ENCODE measurements around the gene KIF6.
A peak's percentile ranks its signal among the peaks of the same experiment; 100 is the strongest.

KIF6 gene

DNA sequence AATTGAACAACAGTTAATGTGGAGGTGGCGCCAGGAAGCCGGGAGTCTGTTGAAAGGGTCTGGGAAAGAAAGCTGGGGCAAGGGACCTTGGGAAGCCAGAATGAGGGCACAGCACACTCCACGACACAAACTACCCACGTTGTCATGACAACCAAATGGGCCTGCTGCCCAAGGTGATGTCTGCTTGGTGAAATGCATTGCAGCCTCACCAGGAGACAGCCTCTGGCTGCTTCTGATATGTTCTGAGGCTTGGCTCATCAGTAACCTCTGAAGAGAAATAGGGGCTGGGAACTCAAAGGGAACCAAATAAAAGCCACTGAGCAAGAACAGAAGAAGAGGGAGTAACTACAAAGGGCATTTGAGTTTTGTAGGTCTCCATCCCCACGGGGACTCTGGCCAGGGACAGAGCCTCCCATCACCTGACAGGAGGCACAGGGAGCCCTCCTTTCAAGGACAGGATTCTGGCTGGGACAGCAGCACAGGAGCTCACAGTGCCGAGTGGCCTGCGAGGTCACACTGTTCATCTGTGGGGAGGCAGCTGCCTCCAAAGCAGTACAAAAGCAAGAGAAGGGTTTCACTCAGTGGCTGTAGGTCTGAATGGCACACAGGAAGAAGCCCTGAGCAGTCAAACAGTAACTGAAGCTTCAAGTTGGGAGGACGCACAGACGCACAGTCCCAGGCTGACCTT, 358.1 kb downstream of the KIF6 start:
- DNase-seq = no peak

DNA sequence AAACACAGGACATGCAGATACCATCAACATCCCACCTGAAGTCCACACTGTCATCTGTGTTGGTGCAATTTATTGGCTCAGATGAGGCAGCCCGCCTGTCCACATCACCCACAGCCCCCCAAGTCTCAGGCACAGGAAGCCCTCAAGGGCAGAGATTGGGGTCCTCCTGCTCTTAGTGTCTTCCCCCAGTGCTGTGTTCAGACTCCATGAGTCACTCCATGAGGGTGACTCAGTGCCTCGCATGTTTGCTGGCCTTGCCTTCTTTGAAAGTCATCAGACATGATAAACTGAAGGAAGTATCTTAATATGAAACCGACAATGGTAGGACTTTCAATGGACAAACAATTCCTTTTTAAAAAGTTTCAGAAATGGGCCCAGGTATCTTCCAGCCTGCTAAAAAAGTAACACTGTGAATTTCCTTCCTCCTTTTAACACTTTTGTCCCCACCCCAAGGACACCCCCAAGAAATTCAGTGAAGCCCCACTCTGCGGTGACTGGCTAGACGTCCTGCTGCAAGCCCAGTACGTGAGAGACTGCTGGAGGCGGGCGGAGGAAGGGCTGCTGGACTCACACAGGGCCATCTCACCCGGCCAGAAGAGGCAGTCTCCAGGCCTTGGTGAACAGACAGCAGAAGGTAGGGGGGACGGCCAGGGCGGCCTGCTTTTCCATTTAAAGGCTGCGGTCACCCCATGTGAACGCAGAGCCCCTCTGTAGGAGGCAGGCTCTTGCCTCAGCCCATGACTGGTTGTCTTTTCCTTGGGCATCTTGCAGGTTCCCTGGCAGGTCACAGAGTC, 359.7 kb downstream of the KIF6 start:
- DNase-seq = no peak

GRCh38 chr6:39363280-39363679, 361.9 kb downstream of the KIF6 start:
- no peak for DNase-seq

DNA sequence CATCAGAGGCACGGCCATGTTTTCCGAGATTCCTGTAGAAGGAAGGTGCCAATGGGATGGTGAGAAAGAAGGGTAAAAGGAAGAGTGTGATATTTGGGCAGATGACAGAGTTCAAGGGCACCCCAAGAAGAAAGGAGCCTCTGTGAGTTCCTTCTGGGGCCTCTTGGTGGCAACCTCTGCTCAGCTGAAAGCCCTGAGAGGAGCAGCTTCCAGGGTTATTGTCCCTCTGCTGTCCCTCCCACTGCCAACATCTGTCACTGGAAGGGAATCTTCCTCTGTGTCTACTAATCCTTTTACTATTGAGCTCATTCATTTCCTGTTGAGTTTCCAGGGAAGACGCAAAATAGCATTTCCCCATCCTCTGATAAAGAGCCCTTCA, 362.7 kb downstream of the KIF6 start:
- DNase-seq = no peak

GRCh38 chr6:39361657-39362486, 363.3 kb downstream of the KIF6 start:
- peak; percentile 62 for DNase-seq

GRCh38 chr6:39360378-39360777, 364.8 kb downstream of the KIF6 start:
- no peak for DNase-seq

DNA sequence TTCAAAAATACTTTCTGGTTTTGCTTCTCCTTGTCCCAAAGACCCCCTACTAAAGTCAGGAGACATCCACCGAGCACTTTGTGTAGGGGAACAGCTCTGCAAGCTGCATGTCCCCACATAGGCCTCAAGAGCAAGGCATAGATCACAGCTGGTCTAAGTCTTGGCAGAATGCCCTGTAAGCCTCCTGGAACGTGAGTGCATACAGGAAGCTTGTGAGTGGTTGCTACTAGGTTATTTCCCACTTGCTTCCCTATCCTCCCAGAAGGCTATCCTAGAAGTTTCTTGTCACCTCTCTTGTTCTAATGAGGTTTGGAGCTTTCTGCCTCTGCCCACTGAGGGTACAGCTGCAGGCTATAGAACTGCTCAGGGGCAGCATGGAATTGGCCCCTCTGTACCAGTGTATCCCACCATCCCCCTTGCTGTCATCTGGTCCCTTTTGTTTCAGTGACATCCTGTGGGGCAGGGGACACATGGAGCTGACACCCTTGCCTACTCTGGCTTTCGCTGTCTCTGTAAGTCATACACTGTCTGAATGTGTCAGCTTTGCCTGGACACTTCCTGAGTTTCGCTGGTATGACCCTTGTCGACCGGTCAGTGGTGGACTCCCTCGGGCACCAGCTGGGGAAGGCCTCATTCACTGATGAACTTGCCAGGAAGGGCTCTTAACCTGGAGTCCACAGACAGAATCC, 367.1 kb downstream of the KIF6 start:
- DNase-seq = no peak

DNA sequence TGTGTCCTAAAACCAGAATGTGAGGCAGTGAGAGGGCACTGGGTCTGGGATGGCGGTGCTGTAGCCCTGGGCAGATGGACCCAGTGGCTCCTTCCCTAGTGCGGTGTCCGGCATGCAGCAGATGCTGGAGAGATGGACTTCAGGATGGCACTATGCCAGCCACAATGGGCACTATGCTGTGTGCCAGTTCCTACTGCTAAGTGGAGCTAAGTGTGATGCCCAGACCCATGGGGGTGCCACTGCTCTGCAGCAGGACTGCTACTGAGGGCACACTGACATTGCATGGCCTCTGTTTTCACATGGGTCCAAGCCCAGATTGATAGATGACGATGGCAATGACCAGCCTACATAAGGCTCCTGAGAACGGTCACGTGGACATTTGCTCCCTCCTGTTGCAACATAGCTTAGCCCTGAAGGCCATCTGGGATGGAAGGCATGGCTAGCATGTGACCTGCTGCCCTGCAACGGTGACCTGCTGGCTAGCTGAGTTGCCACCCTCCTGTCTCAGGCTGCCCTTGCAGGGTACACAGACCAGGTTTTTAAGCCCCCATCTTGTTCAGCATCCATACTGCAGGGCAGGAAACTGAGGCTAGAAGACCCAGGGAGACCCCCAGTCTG, 371.4 kb downstream of the KIF6 start:
- DNase-seq = no peak

GRCh38 chr6:39350723-39351505, 374.3 kb downstream of the KIF6 start:
- DNase-seq = no peak

- DNase-seq = no peak
Measured at GRCh38 chr6:39348740-39349139, 376.5 kb downstream of the KIF6 start.

DNA sequence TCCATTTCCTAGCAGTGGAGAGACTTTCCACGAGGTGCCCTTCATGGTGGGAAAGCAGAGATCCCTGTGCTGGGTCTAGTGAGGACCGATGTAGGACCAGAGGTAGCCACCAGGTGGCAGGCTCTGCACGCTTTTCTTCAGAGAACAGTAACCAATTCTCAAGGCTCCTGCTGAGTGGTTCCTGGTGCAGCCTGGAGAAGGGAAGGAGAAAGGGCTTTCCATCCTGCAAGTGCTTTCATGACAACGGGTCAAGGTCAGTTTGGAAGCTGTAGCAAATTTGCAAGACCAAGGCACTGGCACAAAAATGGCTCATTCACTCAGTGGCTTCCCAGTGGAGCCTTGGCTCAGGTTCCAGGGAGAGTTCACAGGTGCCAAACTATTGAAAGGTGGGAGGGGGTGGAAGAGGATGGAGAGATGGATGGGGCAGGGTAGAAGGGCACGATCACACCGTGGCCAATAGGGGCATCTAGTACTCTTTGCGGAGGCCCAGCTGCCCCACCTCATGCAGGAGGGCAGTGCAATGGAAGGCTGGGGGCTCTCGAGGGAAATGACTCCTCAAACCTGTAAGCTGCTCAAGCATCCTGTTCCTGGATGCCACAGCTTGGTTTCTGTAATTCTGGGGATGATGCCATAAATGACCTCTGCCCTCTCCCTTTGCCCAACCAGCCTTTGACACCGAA, 377.2 kb downstream of the KIF6 start:
- DNase-seq = peak; percentile 85

- no peak for DNase-seq
Measured at GRCh38 chr6:39347206-39347605, 378.0 kb downstream of the KIF6 start.

DNA sequence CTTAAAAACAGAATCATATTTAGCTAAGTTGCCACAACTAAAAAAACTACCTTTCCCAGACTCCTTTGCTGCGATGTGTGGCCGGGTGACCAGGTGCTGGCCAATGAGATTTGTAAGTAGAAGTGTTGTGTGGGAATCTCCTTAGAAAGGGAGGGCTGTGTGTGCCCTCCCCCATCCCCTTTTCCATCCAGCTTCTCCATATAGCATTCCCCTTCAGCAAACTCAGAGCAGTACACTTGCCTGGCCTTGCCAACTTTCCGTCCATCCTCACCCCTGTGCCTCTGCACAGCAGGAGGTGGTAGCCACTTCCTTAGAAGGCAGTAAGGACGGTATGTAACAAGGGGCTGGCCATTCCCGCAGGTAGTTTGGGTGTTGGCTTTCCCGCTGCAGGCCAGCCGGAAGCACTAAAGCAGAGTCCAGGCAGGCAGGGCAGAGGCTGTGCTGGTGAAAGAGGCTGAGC, 380.4 kb downstream of the KIF6 start:
- DNase-seq = no peak

- DNase-seq = no peak
Measured at GRCh38 chr6:39343396-39343870, 381.8 kb downstream of the KIF6 start.

- no peak for DNase-seq
Measured at GRCh38 chr6:39342692-39343395, 382.4 kb downstream of the KIF6 start.

DNA sequence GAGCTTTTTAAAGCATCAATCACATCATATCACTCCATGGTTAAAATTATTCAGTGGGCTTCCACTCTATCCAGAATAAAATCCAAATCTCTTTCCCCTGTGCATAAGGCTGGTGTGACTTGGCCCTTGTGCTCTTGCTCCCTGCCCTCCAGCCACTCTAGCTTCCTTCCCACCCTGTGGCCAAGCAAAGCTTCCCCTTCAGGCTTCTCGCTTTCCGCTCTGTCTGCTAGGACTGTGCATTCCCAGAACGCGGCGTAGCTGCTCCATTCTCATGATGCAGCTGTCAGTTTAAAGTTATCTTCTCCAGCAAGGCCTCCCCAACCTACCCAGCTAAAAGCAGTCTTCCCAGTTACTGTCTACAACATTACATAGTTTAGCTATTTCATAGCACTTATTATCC, 383.3 kb downstream of the KIF6 start:
- no peak for DNase-seq

DNA sequence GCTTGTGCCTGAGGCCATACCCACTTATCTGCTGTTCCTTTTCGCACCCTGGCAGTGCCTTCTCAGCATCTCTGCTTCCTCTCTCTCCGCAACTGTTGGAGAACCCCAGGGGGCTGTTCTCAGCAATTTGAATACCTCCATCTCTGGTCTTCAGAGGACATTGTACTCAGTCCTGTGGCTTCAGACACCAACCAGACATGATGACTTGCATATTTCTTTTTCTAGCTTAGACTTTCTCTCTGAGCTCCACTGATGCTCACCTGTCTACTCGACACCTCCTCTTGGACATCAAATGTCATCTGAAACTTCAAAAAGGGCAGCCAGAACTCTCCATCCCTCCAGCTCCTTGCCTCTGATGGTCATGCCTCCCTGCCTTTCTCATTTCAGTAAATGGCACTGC, 383.9 kb downstream of the KIF6 start:
- DNase-seq = no peak

DNA sequence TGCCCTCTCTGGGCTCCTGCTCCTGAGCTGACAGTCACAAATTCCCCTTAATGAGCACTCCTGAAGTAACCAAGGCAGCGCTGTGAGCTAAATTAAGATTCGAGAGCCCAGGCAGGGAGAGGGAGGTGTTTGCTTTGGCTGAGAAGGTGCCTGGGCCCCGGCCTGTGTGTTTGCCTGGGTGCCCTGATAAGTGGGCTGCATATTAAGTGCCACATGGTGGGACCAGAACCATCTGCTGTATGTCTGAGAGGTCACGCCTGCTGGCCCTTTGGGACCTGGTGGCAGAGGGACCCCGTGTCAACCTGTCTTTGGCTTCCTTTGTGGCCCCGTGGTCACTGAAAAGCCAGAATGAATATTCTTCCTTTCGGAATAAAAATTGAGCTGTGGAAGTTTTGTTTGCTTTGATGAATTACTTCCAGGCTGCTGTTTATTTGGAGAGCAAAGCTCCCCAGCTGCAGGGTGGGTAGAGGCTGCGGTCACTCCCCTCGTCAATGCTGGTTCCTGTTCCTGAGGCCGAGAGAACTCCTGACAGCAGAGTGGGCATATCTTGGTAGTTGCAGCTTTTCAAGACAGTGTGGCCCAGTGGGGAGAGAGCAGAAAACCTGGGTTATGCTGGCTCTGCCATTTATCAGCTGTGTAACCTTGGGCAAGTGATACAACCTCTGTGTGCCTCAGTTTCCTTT, 385.2 kb downstream of the KIF6 start:
- DNase-seq = no peak

- no peak for DNase-seq
Measured at GRCh38 chr6:39339096-39339867, 385.9 kb downstream of the KIF6 start.
